GM12864 (cell line): Measurements from ENCODE around the gene TMEM181.

Source experiments
- DNase-seq: peaks from one replicate; pipeline ENCODE4 v3.0.0-alpha.2; 2011; ENCODE audit warnings: low read depth
- H3K4me3 ChIP-seq: 2 replicates; pipeline ENCODE4 v1.5.1; 2011; ENCODE audit warnings: mild to moderate bottlenecking, low read depth, low read length, control low read depth
- TF ChIP-seq, protein P1 (sequence below): IDR thresholded peaks from 2 replicates; pipeline ENCODE4 v1.5.1; 2011; ENCODE audit warnings: low read depth, mild to moderate bottlenecking, moderate library complexity, low read length, control low read depth, inconsistent platforms; ENCODE audit errors: missing control alignments

The TMEM181 gene

DNA sequence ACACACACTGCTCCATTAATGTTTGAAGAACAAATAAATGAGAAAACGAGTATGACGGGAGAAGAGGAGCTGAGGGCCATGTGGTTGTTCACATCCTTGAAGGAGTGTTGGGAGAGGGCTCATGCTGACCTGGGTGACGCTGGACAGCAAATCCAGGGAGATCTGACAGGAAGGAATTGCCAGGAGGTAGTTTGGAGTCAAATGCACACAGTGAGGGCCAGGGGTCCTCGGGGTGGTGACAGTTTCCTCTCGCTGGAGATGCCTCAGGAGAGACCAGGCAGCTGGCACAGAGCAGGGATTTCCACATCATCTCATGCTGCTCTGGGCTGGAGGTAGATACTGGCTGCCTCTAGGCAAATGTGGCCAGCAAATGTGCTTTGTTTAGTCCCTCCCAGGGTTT is 2.0 kb upstream of the TMEM181 start:
- no peak for DNase-seq
- TF ChIP-seq, protein P1, sequence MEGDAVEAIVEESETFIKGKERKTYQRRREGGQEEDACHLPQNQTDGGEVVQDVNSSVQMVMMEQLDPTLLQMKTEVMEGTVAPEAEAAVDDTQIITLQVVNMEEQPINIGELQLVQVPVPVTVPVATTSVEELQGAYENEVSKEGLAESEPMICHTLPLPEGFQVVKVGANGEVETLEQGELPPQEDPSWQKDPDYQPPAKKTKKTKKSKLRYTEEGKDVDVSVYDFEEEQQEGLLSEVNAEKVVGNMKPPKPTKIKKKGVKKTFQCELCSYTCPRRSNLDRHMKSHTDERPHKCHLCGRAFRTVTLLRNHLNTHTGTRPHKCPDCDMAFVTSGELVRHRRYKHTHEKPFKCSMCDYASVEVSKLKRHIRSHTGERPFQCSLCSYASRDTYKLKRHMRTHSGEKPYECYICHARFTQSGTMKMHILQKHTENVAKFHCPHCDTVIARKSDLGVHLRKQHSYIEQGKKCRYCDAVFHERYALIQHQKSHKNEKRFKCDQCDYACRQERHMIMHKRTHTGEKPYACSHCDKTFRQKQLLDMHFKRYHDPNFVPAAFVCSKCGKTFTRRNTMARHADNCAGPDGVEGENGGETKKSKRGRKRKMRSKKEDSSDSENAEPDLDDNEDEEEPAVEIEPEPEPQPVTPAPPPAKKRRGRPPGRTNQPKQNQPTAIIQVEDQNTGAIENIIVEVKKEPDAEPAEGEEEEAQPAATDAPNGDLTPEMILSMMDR, result no peak

DNA sequence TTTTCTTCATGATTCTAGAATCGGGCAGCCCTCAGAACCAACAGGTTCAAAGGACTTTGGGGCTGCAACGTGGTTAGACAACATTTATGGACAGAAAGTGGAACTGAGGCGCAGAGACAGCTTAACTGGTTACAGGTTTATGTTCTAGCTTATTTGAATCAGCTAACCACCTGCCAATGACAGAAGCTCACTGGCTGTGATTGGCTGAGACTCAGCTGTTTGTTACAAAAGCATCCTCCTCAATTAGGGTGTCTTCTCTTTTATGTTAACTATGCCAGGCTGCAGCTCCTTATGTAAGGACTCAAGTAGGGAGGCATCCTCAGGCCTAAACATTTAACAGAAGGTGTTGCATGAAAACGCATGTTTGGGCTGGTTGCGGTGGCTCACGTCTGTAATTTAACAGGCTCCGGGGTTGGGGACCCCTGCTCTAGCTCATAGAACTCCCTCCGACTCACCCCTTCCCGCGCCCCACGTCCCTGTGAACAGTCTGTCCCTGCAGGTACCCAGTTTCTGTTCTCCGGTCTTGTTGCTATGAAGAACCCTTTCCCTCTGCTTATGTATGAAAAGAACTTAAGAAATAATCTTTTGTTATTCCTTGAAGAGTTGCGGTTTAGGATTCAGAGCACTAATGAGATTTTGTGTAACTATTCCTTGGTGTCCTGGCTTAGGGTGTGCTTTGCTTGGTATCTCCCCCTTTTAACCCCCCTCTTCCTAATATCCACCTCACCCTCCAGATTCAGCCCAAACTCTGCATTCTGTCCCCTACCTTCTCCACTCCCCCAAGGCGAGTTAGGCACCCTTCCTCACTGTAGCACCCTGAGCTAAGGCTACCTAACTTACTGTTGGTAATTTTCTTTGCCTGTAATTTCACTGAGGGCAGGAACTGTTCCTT is 1.2 kb upstream of the TMEM181 start:
- DNase-seq, result no peak
- no peak overlapping the region for H3K4me3 ChIP-seq

More for the DNA sequence above, 2.0 kb upstream of the TMEM181 start:
- no peak overlapping the region for H3K4me3 ChIP-seq

DNA sequence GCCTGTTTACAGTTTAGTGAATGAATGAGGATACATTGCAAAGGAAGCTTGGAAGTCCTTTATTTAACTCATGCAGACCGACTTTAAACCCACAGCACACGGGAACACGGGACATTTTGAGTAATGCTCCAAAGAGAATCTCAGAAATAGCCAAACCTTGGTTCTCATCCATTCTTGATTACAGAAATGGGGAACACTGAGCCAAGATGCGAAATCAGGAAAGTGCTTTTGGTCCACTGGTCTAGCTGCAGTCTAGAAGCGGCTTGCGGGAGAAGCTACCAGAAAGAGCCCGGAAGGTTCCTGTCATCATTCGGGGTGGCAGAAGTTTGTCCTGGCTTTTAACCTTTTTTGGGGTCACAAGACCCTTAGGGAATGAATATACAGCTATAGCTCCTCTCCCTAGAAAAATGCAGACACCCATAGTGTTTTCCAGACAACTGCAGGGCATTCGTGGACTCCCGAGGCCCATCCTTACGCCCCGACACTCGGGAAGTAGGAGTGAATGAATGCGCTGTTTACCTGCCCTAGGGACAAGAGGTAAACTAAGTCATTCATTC is 475 bp upstream of the TMEM181 start:
- peak overlapping the region; percentile 75 for H3K4me3 ChIP-seq

More for the DNA sequence above, 1.2 kb upstream of the TMEM181 start:
- TF ChIP-seq, protein P1, result no peak

DNA sequence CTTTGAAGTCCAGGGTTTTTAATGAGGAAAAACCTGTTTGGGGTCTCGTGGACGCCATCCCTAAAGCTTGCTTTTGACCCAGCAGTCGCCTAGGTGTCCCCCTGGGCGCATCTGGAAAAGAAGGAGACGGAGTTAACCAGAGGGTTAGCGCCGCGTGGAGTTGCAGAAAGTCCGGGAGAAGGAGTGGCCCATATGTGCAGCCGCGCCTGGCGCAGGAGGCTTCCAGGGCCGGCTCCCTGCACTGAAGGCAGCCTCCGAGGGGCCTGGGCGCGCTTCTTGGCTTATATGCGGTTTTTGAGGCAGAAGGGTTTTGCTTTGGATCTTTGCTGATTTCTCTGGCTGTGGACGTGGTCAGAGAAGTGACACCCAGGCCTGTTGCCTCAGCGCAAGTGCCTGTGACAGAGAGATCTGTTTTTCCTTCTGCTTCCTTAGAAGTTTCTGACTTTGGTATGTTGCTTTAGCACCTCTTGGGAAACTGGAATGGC is 987 bp downstream of the TMEM181 start:
- H3K4me3 ChIP-seq, result peak overlapping the region; percentile 75
- no peak for DNase-seq
- TF ChIP-seq, protein P1, result no peak

More for the DNA sequence above, 475 bp upstream of the TMEM181 start:
- TF ChIP-seq, protein P1, result no peak
- DNase-seq, result no peak

DNA sequence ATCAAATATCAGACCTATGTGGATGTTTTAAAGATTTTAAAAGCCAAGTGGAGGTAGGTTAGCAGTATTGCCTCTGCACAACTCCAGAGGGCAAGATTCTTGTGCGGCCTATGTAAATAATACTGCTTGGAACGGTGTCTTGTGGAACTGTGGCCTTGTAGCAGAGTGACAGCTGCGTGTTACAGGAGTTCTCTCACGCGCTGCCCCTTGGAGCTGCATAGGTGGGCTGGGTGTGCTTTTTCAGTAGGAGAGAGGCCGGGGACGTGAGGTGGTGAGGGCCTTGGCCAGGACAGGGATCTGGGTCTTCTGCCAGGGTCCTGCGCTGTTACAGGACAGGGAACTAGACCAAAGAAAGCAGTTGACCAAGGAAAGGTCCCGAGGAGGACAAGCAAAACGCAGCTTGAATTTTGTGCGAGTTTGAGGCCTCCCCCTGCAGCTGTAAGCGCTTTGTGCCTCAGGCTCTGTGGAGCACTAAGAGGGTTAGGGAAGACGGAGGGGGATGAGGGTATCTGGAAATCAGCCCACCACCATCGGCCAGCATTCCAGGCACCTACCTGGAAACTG is 1.5 kb downstream of the TMEM181 start:
- peak overlapping the region; percentile 75; the same call in 1 of the 2 replicates for H3K4me3 ChIP-seq
- TF ChIP-seq, protein P1, result no peak
- DNase-seq, result no peak

DNA sequence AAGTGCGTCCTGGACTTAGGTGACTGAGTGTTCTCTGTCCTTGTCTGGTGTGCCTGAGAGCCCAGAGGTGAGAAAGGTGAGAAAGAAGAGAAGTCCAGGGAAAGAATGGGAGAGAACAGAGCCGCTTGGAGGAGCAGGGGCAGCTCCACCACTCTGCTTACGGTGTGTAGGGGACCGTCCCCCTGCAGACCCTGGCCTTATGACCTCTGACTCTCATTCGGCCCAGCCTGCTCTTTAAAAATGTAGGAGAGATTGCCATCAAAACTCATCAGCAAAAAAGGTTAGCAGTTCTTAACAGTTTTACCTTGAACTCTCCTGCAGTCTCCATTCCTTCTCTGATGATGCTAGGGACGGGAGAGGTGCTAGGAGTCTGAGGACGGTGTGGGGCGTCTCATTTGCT is 2.0 kb downstream of the TMEM181 start:
- H3K4me3 ChIP-seq, result no peak overlapping the region
- no peak for DNase-seq
- TF ChIP-seq, protein P1, result no peak
